Suprapubic skin (tissue), 4 donors: Measurements from ENCODE around the gene H2BW2.

Experiments used
- CTCF ChIP-seq, 2 donors: fragments of 200-600 bp in 1 of 2; fragments of 450-650 bp in 1 of 2; sonication (generic) in 1 of 2; IDR thresholded peaks; one replicate each; pipeline ENCODE4 v1.5.1; 2016 to 2019; ENCODE audit warnings: antibody characterized with exemption in 2 of 2, mild to moderate bottlenecking in 1 of 2, moderate library complexity in 1 of 2
- EP300 ChIP-seq: sonication (generic); formaldehyde crosslinking; IDR thresholded peaks from one replicate; pipeline ENCODE4 v1.6.1; 2017; ENCODE audit warnings: antibody characterized with exemption
- POLR2A ChIP-seq, 2 donors: fragments of 450-650 bp; IDR thresholded peaks; one replicate each; pipeline ENCODE4 v1.6.1; 2017; ENCODE audit warnings: antibody characterized with exemption in 2 of 2, mild to moderate bottlenecking in 2 of 2, moderate library complexity in 2 of 2
- POLR2AphosphoS5 ChIP-seq, 3 donors: sonication (generic); formaldehyde crosslinking; IDR thresholded peaks; one replicate each; pipeline ENCODE4 v1.6.1; 2017; ENCODE audit warnings: antibody characterized with exemption in 3 of 3

GRCh38 chrX:103999234-103999633, 40.5 kb upstream of the H2BW2 start:
- no peak for TF ChIP-seq POLR2A (IDR thresholded peaks at IDR 0.05)
- no peak for TF ChIP-seq CTCF (IDR thresholded peaks at IDR 0.05)
- TF ChIP-seq EP300, result no peak
- no peak for TF ChIP-seq POLR2AphosphoS5 (IDR thresholded peaks at IDR 0.05)
